Nephron (organoid): ENCODE measurements around the gene OR51G1.

Experiments
- H3K27ac Mint-ChIP-seq, 3 experiments: 2 replicates each; pipeline ENCODE4 v1.8.0; 2020; ENCODE audit warnings: mixed read lengths in 3 of 3, mild to moderate bottlenecking in 2 of 3, moderate library complexity in 1 of 3
- H3K27me3 Mint-ChIP-seq: 2 replicates; pipeline ENCODE4 v1.8.0; 2021; ENCODE audit warnings: low read depth, mild to moderate bottlenecking, moderate library complexity, mixed read lengths
- H3K36me3 Mint-ChIP-seq: 2 replicates; pipeline ENCODE4 v1.8.0; 2020; ENCODE audit warnings: low read depth, mixed read lengths
- H3K4me1 Mint-ChIP-seq: 2 replicates; pipeline ENCODE4 v1.8.0; 2020; ENCODE audit warnings: mixed read lengths
- H3K4me3 Mint-ChIP-seq, 3 experiments: 2 replicates each; pipeline ENCODE4 v1.8.0; 2020; ENCODE audit warnings: mild to moderate bottlenecking in 3 of 3, mixed read lengths in 3 of 3, moderate library complexity in 2 of 3
- H3K9me3 Mint-ChIP-seq: 2 replicates; pipeline ENCODE4 v1.8.0; 2020; ENCODE audit warnings: mixed read lengths
- TF ChIP-seq, protein P1 (sequence below), 3 experiments: fragments of 200-600 bp; sonication (generic); IDR thresholded peaks; one replicate each; pipeline ENCODE4 v1.5.0; 2021; ENCODE audit warnings: antibody characterized with exemption in 3 of 3; ENCODE audit not compliant: unreplicated experiment in 3 of 3

The OR51G1 gene

DNA sequence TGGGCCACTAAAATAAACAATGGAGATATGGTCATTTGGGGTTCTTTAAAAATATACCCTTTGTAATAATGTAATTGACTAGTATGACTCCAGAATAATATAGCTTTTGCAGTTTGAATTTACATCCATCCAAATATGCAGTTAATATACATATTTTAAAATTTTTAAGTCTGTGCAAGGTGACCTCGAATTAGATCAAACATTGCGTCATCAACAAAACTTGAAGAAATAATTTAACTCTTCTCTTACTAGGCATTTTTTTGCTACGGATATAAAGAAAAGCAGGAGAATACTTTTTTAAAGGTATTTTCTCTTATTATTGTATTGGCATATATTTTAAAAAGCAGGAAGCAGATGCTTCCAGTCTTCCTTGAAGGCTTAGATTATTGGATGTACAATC, 12.6 kb upstream of the OR51G1 start:
- H3K27me3 Mint-ChIP-seq: no peaks in the 10 kb centered on the region
- H3K27ac Mint-ChIP-seq: no peak overlapping the region
- TF ChIP-seq, protein P1, sequence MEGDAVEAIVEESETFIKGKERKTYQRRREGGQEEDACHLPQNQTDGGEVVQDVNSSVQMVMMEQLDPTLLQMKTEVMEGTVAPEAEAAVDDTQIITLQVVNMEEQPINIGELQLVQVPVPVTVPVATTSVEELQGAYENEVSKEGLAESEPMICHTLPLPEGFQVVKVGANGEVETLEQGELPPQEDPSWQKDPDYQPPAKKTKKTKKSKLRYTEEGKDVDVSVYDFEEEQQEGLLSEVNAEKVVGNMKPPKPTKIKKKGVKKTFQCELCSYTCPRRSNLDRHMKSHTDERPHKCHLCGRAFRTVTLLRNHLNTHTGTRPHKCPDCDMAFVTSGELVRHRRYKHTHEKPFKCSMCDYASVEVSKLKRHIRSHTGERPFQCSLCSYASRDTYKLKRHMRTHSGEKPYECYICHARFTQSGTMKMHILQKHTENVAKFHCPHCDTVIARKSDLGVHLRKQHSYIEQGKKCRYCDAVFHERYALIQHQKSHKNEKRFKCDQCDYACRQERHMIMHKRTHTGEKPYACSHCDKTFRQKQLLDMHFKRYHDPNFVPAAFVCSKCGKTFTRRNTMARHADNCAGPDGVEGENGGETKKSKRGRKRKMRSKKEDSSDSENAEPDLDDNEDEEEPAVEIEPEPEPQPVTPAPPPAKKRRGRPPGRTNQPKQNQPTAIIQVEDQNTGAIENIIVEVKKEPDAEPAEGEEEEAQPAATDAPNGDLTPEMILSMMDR (IDR thresholded peaks at IDR 0.05; ENCODE audit: unreplicated experiment in 3 of 3): no peak
- no peaks in the 10 kb centered on the region for H3K4me1 Mint-ChIP-seq
- no peaks in the 10 kb centered on the region for H3K36me3 Mint-ChIP-seq
- H3K9me3 Mint-ChIP-seq: no peaks in the 10 kb centered on the region
- no peak overlapping the region for H3K4me3 Mint-ChIP-seq

DNA sequence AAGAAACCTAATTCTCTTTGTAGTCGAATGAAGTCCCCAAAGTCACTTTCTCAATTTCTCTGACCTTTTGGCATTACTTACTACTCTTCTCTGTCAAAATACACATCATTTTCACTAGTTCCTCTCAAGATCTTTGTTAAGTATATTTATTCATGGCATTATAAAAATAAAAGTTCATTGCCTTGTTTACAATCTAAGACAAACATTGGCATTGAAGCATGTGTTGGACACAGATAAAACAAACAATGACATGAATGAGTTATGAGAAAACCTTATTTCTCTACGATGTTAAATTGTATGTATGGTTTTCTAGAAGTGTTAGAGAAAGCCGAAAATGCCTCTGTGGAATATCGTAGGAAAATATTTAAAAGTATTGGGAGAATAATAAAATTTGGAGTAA, 8.6 kb upstream of the OR51G1 start:
- H3K4me3 Mint-ChIP-seq: no peak overlapping the region
- no peaks in the 10 kb centered on the region for H3K9me3 Mint-ChIP-seq
- TF ChIP-seq, protein P1 (IDR thresholded peaks at IDR 0.05; ENCODE audit: unreplicated experiment in 3 of 3): no peak
- no peaks in the 10 kb centered on the region for H3K36me3 Mint-ChIP-seq
- H3K27me3 Mint-ChIP-seq: no peaks in the 10 kb centered on the region
- H3K27ac Mint-ChIP-seq: no peak overlapping the region
- H3K4me1 Mint-ChIP-seq: no peaks in the 10 kb centered on the region

DNA sequence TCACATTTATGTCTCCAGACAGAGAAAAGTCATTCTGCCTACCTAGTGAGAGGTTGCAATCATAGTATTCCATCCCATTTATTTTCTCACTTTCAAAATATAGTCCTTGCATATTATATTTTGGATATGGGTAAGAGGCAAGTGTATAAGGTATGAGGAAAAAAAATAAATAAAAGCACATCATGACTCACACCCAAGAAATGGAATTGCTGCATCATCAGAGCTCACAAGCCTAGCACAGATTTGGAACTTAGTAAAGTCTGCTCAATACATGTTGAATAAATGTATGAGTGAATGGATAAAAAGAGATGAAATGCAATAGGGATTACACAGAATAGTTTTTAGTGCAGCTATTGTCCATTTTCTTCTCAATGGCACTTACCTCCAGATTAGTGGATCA, 2.5 kb upstream of the OR51G1 start:
- H3K27me3 Mint-ChIP-seq: no peaks in the 10 kb centered on the region
- no peak overlapping the region for H3K4me3 Mint-ChIP-seq
- TF ChIP-seq, protein P1 (IDR thresholded peaks at IDR 0.05; ENCODE audit: unreplicated experiment in 3 of 3): no peak
- no peaks in the 10 kb centered on the region for H3K4me1 Mint-ChIP-seq
- no peaks in the 10 kb centered on the region for H3K36me3 Mint-ChIP-seq
- H3K9me3 Mint-ChIP-seq: no peaks in the 10 kb centered on the region
- no peak overlapping the region for H3K27ac Mint-ChIP-seq

DNA sequence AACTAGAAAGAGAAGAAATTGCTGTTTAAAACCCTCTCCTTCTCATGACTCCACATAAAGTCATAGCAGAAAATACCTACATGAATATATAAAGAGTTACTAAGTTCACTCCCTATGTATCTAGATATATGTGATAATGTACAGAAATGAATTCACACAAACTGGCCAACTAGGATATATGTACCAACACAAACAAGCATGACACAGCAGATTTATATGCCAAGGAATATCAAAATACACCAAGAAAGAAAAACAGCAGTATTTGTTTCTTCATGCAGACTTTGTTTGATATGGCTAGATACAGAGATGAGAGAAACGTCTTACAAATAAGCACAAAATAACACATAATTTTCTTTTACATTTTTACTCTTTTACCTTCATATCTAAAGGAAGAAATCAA, 1.8 kb downstream of the OR51G1 start:
- no peaks in the 10 kb centered on the region for H3K36me3 Mint-ChIP-seq
- no peaks in the 10 kb centered on the region for H3K9me3 Mint-ChIP-seq
- TF ChIP-seq, protein P1 (IDR thresholded peaks at IDR 0.05; ENCODE audit: unreplicated experiment in 3 of 3): no peak
- H3K27ac Mint-ChIP-seq: no peak overlapping the region
- no peaks in the 10 kb centered on the region for H3K4me1 Mint-ChIP-seq
- H3K4me3 Mint-ChIP-seq: no peak overlapping the region
- H3K27me3 Mint-ChIP-seq: no peaks in the 10 kb centered on the region

DNA sequence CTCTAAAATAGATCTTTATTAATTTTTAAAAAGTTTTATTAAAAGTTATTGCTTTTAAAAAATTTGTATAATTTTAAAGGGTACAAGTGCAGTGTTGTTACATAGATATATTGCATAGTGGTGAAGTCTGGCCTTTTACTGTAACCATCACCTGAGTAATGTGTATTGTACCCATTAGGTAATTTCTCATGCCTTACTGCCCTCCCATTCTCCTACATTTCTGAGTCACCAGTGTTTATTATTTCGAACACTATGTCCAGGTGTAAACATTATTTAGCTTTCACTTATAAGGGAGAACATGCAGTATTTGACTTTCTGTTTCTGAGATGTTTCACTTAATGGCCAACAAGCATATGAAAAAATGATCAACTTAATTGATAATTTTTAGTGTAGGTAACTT, 2.3 kb downstream of the OR51G1 start:
- Mint-ChIP-seq H3K27ac (no peak overlapping the region), H3K4me1 (no peaks in the 10 kb centered on the region), H3K27me3 (no peaks in the 10 kb centered on the region), H3K4me3 (no peak overlapping the region), H3K36me3 (no peaks in the 10 kb centered on the region), H3K9me3 (no peaks in the 10 kb centered on the region)
- TF ChIP-seq, protein P1 (IDR thresholded peaks at IDR 0.05; ENCODE audit: unreplicated experiment in 3 of 3): no peak

DNA sequence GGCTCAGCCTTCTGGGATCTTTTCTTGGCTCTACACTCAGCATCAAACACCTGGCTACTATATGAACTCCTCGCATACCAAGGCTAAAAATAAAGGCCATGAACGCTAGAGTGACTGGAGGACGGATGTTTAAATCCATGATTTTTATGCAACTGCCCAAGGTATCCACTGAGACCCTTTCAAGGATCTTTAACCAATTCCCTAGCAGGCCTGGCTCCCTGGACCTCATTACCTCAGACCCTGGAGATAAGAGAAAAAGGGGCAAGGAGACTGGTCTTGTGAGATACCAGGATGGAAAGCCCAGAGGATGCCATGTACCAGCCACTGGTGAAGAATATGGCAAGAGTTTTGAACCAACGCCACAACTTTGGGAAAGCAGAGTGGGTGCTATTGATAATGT, 4.9 kb downstream of the OR51G1 start, which contains the start of gene OR51G2:
OR51G2 (minus strand) TSS at position 101 of the 400 bp plus-strand sequence. CDS start 3,687 bp downstream, outside the sequence.
- TF ChIP-seq, protein P1 (IDR thresholded peaks at IDR 0.05; ENCODE audit: unreplicated experiment in 3 of 3): no peak
- Mint-ChIP-seq H3K27me3 (no peaks in the 10 kb centered on the region), H3K9me3 (no peaks in the 10 kb centered on the region), H3K36me3 (no peaks in the 10 kb centered on the region), H3K27ac (no peak within 1 kb of the TSS), H3K4me1 (peaks cover 6% of the 10 kb centered on the region), H3K4me3 (no peak within 1 kb of the TSS)
